NOMO-1 (cell line): Measurements from ENCODE around the gene IRF1.
"Not testable (repeated sequence)": the region's sequence is repeated elsewhere in the genome, so short reads cannot be mapped to it uniquely, and the experiment has no call there.

Experiments used
- DNase-seq, 2 experiments: peaks; one replicate each; lab custom pipeline; 2025; ENCODE audit not compliant: unreplicated experiment in 2 of 2; lab: John Stamatoyannopoulos, UW

The IRF1 gene

DNA sequence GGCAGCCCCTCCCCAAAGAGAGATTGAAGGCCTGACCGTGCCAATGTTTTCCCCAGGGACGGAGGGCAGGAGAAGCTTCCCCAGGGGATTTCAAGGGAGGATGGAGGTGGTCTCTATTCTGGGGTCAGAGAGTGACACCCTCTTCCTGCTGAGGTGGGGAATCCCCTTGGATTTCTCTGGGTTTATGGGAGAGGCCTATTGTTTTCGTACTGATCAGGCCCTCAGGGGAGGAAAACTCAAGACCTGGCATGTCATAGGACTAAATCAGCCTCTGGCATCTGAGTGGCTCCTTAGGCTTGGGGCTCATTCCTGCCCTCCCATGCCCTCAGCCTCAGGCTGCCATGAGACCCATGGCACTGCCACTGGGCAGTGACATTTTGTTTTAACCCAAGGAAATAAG, 44.6 kb downstream of the IRF1 start:
- no peak for DNase-seq

DNA sequence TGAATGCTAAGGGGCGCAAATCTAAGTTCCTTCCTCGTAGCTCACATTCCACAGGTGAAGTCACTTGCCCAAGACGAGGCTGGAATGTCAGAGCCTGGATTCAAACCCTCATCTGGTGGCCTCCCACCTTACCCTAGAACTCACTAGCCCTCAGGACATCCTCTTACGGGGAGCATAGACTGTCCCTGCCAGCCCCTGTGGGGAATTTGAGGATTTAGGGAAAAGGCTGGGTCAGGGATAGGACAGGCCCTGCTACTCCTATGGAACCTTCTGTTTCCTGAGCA, 45.0 kb downstream of the IRF1 start:
- DNase-seq: no peak

DNA sequence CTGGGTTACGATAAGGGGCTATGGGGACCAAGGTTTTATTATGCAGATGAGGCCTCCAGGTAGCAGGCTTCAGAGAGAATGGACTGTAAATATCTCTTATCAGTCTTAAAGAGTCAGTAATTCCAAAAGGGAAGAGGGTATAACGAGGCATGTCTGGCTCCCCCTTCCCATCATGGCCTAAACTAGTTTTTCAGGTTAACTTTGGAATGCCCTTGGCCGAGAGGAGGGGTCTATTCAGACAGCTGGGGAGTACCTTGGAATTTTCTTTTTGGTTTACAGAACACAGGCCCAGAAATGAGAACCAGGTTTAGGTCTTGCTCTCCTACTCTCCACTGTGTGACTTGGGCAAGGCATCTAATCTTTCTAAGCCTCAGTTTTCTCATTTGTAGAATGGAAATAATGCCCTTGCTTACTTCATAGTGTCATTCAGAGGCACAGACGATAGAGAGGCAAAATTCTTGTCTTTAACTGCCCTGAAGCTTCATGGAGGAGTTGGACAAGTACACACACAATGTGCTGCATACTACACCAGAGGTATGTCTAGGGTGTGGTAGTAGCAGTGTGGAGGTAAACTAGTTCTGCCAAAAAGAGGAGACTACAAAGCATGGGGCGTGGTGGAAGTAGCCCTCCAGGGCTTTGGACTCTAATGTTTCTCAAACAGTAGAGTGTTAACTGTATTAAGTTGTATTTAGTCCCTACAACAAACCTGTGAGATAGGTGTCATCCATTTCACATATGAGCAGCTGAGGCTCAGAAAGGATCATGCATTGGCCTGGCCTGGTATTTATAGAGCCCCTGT, 45.5 kb downstream of the IRF1 start:
- DNase-seq: no peak

DNA sequence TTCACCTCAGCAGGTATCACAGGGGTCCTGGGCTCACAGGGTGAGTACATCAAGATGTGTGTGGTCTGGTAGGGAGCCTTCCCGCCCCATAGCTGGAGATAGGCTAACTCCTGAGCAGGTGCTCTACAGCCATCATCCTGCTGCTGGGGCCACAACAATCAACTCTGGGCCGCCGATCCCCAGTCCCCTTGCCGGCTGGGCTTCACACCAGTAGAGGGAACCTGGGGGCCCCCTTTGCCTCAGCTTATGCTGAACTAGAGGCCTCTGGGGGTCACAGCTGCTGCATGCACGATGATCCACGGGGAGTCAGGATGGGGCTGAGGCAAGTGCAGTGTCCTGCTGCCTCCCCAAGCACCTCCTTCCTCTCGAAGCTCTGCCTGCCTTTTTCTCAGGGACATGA, 46.5 kb downstream of the IRF1 start:
- no peak for DNase-seq

DNA sequence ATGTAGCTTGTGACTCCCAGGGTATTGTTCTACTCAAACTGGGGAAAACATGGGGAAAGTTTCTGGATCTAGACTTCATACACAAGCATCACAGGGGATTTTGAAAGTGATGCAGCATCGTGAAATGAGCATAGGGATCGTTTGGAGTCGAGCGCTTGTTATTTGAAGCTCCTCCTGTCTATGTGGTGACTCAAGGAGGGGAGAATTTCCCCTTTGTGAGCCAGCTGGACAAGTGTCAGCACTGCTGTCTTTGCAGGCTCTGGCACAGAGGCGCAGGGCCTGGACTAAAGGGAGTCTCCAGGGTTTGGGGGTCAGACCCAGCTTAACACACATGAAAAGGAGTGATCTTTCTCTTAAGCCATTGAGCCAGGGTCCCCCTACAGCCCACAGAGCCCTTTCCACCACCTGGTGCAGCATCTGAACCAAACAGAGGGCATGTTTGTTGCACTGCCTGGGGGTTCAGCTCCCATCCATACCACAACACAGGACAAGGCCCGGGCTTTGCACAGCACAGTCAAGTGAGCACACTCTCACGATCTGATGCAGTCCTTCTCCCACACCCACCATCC, 51.0 kb downstream of the IRF1 start:
- DNase-seq: no peak

DNA sequence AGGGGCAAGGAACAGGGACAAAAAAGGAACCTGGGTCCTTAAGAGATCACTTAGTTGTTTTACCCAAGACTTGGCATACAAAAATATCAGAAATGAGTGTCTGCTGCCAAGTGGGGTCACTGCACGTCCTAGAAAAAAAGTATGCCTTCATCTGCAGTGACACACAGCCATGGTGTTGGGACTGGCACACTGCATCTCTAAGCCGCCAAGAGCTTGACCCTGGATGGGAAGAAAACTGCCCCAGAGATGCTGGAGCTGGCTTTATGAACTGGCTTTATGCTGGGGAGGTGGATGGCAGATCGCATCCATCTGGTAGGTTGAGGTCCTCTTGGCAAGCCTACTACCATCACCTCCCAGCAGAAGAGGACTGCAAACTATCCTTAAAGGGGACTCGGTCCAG, 51.7 kb downstream of the IRF1 start:
- DNase-seq: no peak

DNA sequence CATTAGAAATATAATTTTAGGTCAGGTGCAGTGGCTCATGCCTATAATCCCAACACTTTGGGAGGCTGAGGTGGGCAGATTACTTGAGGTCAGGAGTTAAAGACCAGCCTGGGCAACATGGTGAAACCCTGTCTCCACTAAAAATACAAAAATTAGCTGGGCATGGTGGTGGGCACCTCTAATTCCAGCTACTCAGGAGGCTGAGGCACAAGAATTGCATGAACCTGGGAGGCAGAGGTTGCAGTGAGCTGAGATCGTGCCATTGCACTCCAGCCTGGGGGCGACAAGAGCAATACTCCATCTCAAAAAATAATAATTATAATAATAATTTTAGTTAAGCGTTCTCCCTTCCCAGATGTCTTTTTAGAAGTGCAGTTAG, 52.3 kb downstream of the IRF1 start:
- DNase-seq: not testable (repeated sequence)

DNA sequence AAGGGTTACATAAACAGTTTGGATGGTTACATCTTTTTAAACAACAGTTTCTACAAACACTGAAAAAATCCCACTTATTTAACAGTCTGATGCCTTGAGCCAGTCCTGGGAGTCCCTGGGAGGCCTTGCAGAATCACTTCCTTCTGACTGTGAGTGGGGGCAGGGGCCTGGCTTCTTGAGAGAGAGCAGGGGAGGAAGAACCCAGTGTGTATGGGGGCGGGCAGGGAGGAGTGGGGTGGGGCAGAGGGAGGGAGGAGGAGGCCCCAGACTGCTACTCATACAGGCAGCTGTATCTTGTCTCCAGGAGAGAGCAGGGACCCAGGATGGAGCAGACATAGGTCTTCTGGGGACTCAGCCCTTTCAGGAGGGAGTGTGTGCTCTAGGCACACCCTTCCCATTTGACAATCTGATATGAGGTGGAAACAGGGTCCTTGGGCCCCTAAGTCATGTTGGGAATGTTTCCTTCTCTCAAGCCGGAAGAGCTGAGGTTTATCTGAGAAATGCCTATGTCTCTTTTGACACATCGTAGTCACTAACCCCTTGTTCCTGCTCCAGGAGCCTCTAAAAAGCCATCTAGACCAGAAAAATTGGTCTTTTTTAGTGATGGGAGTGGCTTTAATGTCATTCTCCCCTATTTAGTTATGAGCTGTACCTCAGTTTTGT, 52.8 kb downstream of the IRF1 start:
- DNase-seq: peak; percentile 90 to 93

DNA sequence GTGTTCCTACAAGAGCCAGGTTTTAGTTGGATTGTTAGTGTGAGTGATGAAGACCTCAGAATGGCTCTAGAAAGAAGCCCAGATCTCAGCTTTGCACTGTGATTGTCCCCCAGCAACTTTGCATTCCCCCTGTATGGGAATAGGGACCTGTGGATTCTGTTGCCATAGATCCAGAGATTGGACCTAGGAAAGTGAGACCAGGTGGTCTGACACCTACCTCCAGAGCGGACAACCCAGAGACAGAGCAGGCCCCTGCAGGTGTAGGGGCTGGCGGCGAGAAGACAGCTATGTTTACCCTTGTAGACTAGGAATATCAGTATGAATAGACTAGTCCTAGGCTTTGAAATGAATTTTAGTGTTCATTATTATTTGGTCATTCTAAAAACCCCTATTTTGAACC, 53.6 kb downstream of the IRF1 start:
- no peak for DNase-seq

DNA sequence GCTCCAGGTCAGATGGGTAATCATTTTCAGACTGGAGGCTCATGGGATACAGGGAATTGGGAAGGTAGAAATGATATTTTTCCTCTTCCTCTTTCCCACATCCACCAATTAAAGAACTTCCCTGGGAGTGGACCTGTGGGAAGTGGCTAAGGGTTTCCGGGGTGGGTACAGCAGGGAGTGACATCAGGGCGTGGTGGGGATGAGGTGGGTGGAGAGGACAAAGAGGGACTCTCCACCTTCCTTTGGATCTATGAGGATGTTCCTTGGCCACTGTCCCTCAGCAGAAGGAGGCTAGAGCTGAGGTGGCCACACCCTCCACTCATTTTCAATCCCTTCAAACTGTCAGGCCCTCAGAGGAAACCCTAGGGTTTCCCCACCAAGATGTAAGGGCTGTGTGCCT, 54.7 kb downstream of the IRF1 start:
- DNase-seq: no peak

DNA sequence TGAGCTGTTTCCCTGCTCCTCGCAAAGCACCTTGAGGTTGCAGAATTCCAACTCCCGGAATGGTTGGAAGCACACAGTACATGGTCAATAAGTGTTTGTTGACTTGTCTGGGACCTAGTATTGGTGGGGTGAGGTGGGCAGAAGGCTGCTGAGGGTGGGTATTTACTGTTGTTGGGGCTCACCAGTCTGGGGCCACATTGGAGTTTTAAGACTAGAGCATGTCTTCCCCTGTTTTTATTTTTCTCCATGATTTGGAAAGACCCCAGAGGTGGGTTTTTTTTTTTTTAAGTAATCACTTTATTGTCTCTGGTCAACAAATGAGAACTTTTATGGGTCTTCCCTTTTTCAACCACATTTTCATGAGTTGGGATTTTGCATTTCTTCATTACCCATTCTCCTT, 55.1 kb downstream of the IRF1 start:
- no peak for DNase-seq

DNA sequence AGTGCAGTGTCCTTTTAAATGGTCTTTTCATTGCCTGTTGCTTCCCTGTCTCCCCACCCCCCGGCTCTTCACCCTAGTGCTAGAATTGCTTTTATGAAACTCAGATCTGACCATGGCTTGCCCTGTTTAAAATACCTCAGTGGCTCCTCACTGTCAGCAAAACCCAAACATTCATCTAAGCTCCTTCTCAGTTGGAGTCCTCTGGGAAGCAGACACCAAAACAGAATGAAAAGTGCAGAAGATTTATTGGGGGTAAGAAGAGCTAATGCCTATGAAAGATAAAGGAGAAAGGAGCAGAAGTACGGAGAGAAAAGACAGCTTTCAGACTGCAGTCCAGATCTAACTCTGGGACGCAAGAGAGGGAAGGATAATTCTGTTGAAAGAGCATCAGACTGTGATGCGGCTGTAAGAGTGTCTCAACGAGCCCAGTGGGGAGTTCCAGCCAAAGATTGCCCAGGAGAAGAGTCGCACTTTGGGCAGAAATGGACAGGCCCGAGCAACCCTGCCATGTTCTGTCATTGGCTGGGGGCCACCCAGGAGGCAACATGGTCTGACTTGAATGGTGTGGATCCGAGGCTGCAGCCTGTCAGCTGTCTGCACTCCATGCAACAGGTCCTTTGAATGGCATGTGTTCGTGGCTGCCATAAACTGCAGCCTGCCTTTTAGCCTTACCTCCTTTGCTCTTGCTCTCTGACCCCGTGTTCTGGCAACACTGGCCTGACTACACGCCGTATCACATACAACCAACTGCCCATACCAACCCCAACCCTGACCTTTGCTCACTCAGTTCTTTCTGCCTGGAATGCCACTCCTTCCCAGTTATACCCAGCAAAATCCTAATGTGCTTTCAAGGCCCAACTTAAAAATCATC, 55.9 kb downstream of the IRF1 start:
- DNase-seq: no peak

DNA sequence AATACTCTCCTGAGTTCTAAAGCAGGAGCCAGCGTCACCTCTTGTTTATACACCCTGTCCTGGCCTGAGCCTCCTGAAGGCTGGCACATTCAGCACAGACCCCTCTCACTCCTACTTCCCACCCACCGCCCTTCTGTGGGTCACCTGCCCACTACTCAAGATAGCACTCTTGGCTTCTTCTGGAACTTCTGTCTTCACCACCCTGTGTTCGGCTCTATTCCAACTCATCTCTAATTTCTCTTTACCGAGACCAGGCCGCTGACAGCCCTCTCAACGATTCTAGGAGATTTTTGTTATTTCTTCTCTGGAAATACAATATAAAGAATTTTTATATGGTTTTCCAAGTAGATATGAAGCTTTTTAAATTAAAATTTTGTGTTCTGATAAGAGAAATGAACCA, 57.4 kb downstream of the IRF1 start:
- no peak for DNase-seq

DNA sequence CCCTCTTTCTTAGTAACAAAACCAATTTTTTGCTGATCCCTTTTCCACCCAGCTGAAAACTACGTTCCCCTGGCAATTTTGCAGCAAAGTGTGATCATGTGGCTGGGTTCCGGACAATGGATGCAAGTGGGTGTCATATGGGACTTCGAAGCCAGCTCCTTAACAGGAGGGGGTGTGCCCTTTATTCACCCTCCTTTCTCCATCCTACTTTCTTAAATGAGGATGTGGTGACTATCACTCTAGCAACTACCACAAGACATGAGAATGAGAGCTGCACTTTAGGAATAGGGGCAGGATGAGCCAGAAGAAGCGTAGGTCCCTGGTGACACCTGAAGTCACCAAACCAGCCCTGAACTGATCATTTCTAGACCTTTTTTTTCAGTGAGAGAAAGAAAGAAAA, 58.9 kb downstream of the IRF1 start:
- peak; percentile 35 to 55 for DNase-seq
